Stimulated activated CD4-positive, alpha-beta T cell treated with anti-CD3 and anti-CD28 coated beads, Interleukin-15, amount 100 ng/mL, for 1 hour (primary cell): ENCODE results near the gene NPIPA8.
"Not testable (repeated sequence)": the region's sequence is repeated elsewhere in the genome, so short reads cannot be mapped to it uniquely, and the experiment has no call there.

ENCODE experiments used
- DNase-seq, 2 donors: peaks; one replicate each; pipeline ENCODE4 v3.0.0-alpha.2; 2020; ENCODE audit warnings: low read depth in 1 of 2, low spot score in 1 of 2

The NPIPA8 gene

DNA sequence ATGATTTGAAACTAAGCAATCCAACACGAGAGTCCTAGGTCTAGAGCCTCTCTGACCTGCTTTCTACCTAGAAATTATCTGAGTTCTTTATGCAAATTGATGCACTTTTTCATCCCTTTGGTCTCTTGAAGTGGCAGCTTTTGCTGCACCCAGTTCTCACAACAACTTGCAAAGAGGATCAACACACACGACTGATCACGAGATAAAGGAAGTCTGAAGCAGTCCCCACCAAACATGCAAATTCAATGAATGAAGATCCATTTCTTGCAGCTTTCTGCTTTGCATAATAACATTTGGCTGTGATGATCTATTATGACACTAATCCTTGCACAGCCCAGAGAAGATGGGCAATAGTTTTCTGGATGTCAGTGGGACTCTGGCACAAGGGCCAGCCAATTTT is 56.2 kb downstream of the NPIPA8 start:
- not testable (repeated sequence) for DNase-seq

DNA sequence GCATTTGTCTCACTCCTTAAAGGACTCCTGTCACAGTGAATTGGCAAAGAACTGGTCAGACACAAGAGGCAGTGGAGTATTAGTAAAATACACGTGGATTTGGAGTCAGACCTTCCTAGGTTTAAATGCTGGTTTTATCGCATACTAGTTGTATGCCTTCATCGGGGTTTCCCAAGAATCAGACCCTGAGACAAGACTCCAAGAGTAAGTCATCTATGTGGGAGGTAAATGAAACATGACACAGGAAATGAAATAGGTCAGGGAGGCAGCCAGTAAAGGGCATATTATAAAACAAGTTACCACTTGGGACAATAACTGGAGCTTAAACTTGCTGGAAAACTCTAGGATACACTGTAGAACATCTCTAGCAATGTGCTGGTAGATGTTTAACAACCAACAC is 59.8 kb downstream of the NPIPA8 start:
- DNase-seq, result not testable (repeated sequence)

DNA sequence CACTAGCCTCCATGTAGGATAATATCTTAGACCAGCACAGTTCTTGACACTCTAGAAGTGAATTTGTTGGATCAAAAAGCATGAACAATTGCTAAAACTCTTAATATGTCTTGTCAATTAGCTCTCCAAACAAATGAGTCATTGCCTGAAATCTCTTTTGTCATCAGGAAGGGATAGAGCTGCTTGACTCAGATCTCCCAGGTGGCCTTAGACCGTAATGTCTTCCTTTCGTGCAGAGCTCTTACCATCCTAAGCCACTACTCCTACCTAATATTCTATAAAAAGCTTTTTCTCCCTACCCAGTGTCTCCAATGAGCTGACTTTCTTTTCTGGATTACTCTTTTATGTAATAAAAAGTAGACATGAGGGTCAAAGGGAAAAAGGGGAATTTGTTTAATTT is 66.4 kb downstream of the NPIPA8 start:
- DNase-seq, result not testable (repeated sequence)
